Measurements from ENCODE around the gene FTSJ3. TPM values are rescaled to one million over a fixed set of nuclear protein-coding genes. Genes with fewer than 3 reads are reported as not detected.
A peak's percentile ranks its signal among the peaks of the same experiment; 100 is the strongest.

The FTSJ3 gene
- total and polyA plus RNA-seq, 7 experiments from 2014 or later = 22.1 to 66.2 (median 52.8) TPM

GRCh38 chr17:63820963-63821561 is 6.4 kb downstream of the FTSJ3 start:
- H3K36me3 Mint-ChIP-seq = peaks cover 14 to 75% (median 42%) of the 10 kb centered on the region in 5 donors

GRCh38 chr17:63819585-63820537 is 7.6 kb downstream of the FTSJ3 start:
- H3K4me1 ChIP-seq (ENCODE audit: control insufficient read depth in 2 of 2, insufficient read depth in 2 of 2, low read length in 2 of 2) = no peaks in the 10 kb centered on the region
- Mint-ChIP-seq H3K9me3 (peaks cover 0 to 2% (median 0%) of the 10 kb centered on the region in 11 donors), H3K36me3 (peaks cover 14 to 80% (median 42%) of the 10 kb centered on the region in 5 donors), H3K4me3 (peak overlapping the region in 8 of 10 donors; percentile 28 to 73 (median 36)), H3K27me3 (no peaks in the 10 kb centered on the region), H3K4me1 (peaks cover 17 to 38% (median 25%) of the 10 kb centered on the region in 7 donors), H3K27ac (peak overlapping the region; percentile 32 to 86 (median 79))
- CTCF ChIA-PET = interaction anchor here (0.7 kb wide), 1 partner anchor 306 kb away, joined by 3 read pairs; no protein-coding TSS in a partner anchor
- no peak overlapping the region for H3K4me3 ChIP-seq (ENCODE audit: low read length)
- H3K36me3 ChIP-seq (ENCODE audit: control insufficient read depth in 2 of 3, insufficient read depth in 3 of 3, low read length in 3 of 3) = peaks cover 57 to 99% (median 67%) of the 10 kb centered on the region in 3 experiments
- intact Hi-C loops (cut with micrococcal nuclease) = no loop called here
- POLR2A ChIA-PET = interaction anchor here (1.6 kb wide), 1 partner anchor 14 kb away, joined by 4 read pairs; no protein-coding TSS in a partner anchor
- peak in 1 of 9 donors; percentile 23 for DNase-seq
- H3K9me3 ChIP-seq (ENCODE audit: control insufficient read depth in 2 of 3, low read length in 3 of 3) = no peaks in the 10 kb centered on the region
- no peaks in the 10 kb centered on the region for H3K27me3 ChIP-seq (ENCODE audit: control insufficient read depth in 2 of 2, insufficient read depth in 2 of 2, low read length in 2 of 2)
- no peak for ATAC-seq
- no peak overlapping the region for H3K27ac ChIP-seq (ENCODE audit: low read depth, low read length)

More at GRCh38 chr17:63820963-63821561, 6.4 kb downstream of the FTSJ3 start:
- peak; percentile 20 for ATAC-seq
- no peak for DNase-seq
- Mint-ChIP-seq H3K27me3 (no peaks in the 10 kb centered on the region), H3K4me3 (peak overlapping the region in 4 of 10 donors; percentile 23 to 54 (median 32)), H3K9me3 (peaks cover 0 to 2% (median 0%) of the 10 kb centered on the region in 11 donors), H3K4me1 (peaks cover 27 to 45% (median 32%) of the 10 kb centered on the region in 7 donors), H3K27ac (peak overlapping the region in 8 of 9 donors; percentile 32 to 85 (median 79))
- POLR2A ChIA-PET = interaction anchor here (0.6 to 1.6 kb wide), 4 partner anchors 12 to 45 kb away, joined by 3 to 4 read pairs (median 4); partner anchors contain the start of gene SMARCD2
- peak overlapping the region; percentile 45 for H3K27ac ChIP-seq (ENCODE audit: low read depth, low read length)
- CTCF ChIA-PET = no interaction called here
- no peaks in the 10 kb centered on the region for H3K9me3 ChIP-seq (ENCODE audit: control insufficient read depth in 2 of 3, low read length in 3 of 3)
- intact Hi-C loops (cut with micrococcal nuclease) = no loop called here
- H3K4me1 ChIP-seq (ENCODE audit: control insufficient read depth in 2 of 2, insufficient read depth in 2 of 2, low read length in 2 of 2) = peaks cover 7% of the 10 kb centered on the region in 2 donors
- peaks cover 54 to 96% (median 65%) of the 10 kb centered on the region in 3 experiments for H3K36me3 ChIP-seq (ENCODE audit: control insufficient read depth in 2 of 3, insufficient read depth in 3 of 3, low read length in 3 of 3)
- no peaks in the 10 kb centered on the region for H3K27me3 ChIP-seq (ENCODE audit: control insufficient read depth in 2 of 2, insufficient read depth in 2 of 2, low read length in 2 of 2)
- no peak overlapping the region for H3K4me3 ChIP-seq (ENCODE audit: low read length)

GRCh38 chr17:63819131-63819530 is 8.3 kb downstream of the FTSJ3 start:
- intact Hi-C loops (cut with micrococcal nuclease) = no loop called here
- ATAC-seq = no peak
- no peaks in the 10 kb centered on the region for H3K9me3 ChIP-seq (ENCODE audit: control insufficient read depth in 2 of 3, low read length in 3 of 3)
- no peak overlapping the region for H3K4me3 ChIP-seq (ENCODE audit: low read length)
- Mint-ChIP-seq H3K27me3 (no peaks in the 10 kb centered on the region), H3K4me1 (peaks cover 17 to 36% (median 25%) of the 10 kb centered on the region in 7 donors), H3K9me3 (peaks cover 0 to 2% (median 0%) of the 10 kb centered on the region in 11 donors), H3K36me3 (peaks cover 12 to 82% (median 36%) of the 10 kb centered on the region in 5 donors), H3K4me3 (peak overlapping the region in 2 of 10 donors; percentile 36 to 73), H3K27ac (peak overlapping the region in 6 of 9 donors; percentile 34 to 78 (median 53))
- no peak overlapping the region for H3K27ac ChIP-seq (ENCODE audit: low read depth, low read length)
- peaks cover 54 to 99% (median 61%) of the 10 kb centered on the region in 3 experiments for H3K36me3 ChIP-seq (ENCODE audit: control insufficient read depth in 2 of 3, insufficient read depth in 3 of 3, low read length in 3 of 3)
- no peaks in the 10 kb centered on the region for H3K4me1 ChIP-seq (ENCODE audit: control insufficient read depth in 2 of 2, insufficient read depth in 2 of 2, low read length in 2 of 2)
- H3K27me3 ChIP-seq (ENCODE audit: control insufficient read depth in 2 of 2, insufficient read depth in 2 of 2, low read length in 2 of 2) = no peaks in the 10 kb centered on the region
- CTCF ChIA-PET = interaction anchor here (1.5 kb wide), 1 partner anchor 15 kb away, joined by 3 read pairs; no protein-coding TSS in a partner anchor
- no peak for DNase-seq
- POLR2A ChIA-PET = interaction anchor here (0.6 to 0.9 kb wide), 3 partner anchors 10 to 142 kb away, joined by 3 to 4 read pairs (median 3); no protein-coding TSS in a partner anchor

- Mint-ChIP-seq H3K9me3 (peaks cover 0 to 2% (median 0%) of the 10 kb centered on the region in 11 donors), H3K27me3 (no peaks in the 10 kb centered on the region), H3K4me1 (peaks cover 11 to 26% (median 19%) of the 10 kb centered on the region in 7 donors), H3K27ac (peak overlapping the region; percentile 34 to 83 (median 54)), H3K4me3 (peak overlapping the region in 3 of 10 donors; percentile 29 to 48 (median 47)), H3K36me3 (peaks cover 5 to 82% (median 34%) of the 10 kb centered on the region in 5 donors)
- POLR2A ChIA-PET = interaction anchor here (0.6 to 1.1 kb wide), 3 partner anchors 9 to 269 kb away, joined by 3 to 4 read pairs (median 3); no protein-coding TSS in a partner anchor
- H3K27me3 ChIP-seq (ENCODE audit: control insufficient read depth in 2 of 2, insufficient read depth in 2 of 2, low read length in 2 of 2) = no peaks in the 10 kb centered on the region
- no peak overlapping the region for H3K4me3 ChIP-seq (ENCODE audit: low read length)
- CTCF ChIA-PET = interaction anchor here (1.5 kb wide), 1 partner anchor 14 kb away, joined by 3 read pairs; no protein-coding TSS in a partner anchor
- peaks cover 56 to 99% (median 66%) of the 10 kb centered on the region in 3 experiments for H3K36me3 ChIP-seq (ENCODE audit: control insufficient read depth in 2 of 3, insufficient read depth in 3 of 3, low read length in 3 of 3)
- ATAC-seq (no peak), DNase-seq (no peak)
- H3K27ac ChIP-seq (ENCODE audit: low read depth, low read length) = no peak overlapping the region
- H3K4me1 ChIP-seq (ENCODE audit: control insufficient read depth in 2 of 2, insufficient read depth in 2 of 2, low read length in 2 of 2) = no peaks in the 10 kb centered on the region
- H3K9me3 ChIP-seq (ENCODE audit: control insufficient read depth in 2 of 3, low read length in 3 of 3) = no peaks in the 10 kb centered on the region
- intact Hi-C loops (cut with micrococcal nuclease) = no loop called here
Observed at GRCh38 chr17:63817736-63818385, 9.6 kb downstream of the FTSJ3 start.

- peaks cover 51 to 98% (median 66%) of the 10 kb centered on the region in 3 experiments for H3K36me3 ChIP-seq (ENCODE audit: control insufficient read depth in 2 of 3, insufficient read depth in 3 of 3, low read length in 3 of 3)
- peaks cover under 1 to 81% (median 29%) of the 10 kb centered on the region in 5 donors for H3K36me3 Mint-ChIP-seq
- H3K9me3 ChIP-seq (ENCODE audit: control insufficient read depth in 2 of 3, low read length in 3 of 3) = no peaks in the 10 kb centered on the region
- POLR2A ChIA-PET = interaction anchor here (0.8 to 1.8 kb wide), 6 partner anchors 10 to 121 kb away, joined by 3 to 5 read pairs (median 4); partner anchors contain the start of gene SMARCD2
- no peak for DNase-seq
- H3K27ac ChIP-seq (ENCODE audit: low read depth, low read length) = no peak overlapping the region
- H3K4me1 ChIP-seq (ENCODE audit: control insufficient read depth in 2 of 2, insufficient read depth in 2 of 2, low read length in 2 of 2) = no peaks in the 10 kb centered on the region
- H3K4me3 Mint-ChIP-seq = no peak overlapping the region
- CTCF ChIA-PET = interaction anchor here (1.1 to 1.7 kb wide), 3 partner anchors 11 to 42 kb away, joined by 3 to 5 read pairs (median 4); partner anchors contain the start of genes FTSJ3 and PSMC5
- H3K27ac Mint-ChIP-seq = peak overlapping the region in 3 of 9 donors; percentile 47 to 73 (median 67)
- peaks cover 6 to 17% (median 12%) of the 10 kb centered on the region in 7 donors for H3K4me1 Mint-ChIP-seq
- no peaks in the 10 kb centered on the region for H3K27me3 ChIP-seq (ENCODE audit: control insufficient read depth in 2 of 2, insufficient read depth in 2 of 2, low read length in 2 of 2)
- intact Hi-C loops (cut with micrococcal nuclease) = no loop called here
- H3K27me3 Mint-ChIP-seq = no peaks in the 10 kb centered on the region
- no peak for ATAC-seq
- peaks cover 0 to 2% (median 0%) of the 10 kb centered on the region in 11 donors for H3K9me3 Mint-ChIP-seq
- no peak overlapping the region for H3K4me3 ChIP-seq (ENCODE audit: low read length)
Observed at GRCh38 chr17:63816669-63817068, 10.8 kb downstream of the FTSJ3 start.

Measured in naive thymus-derived CD4-positive, alpha-beta T cell (primary cell).